ENCODE results near the gene APC. TPM values are rescaled to one million over a fixed set of nuclear protein-coding genes. Genes with fewer than 3 reads are reported as not detected.
A peak's percentile ranks its signal among the peaks of the same experiment; 100 is the strongest.

APC gene
- total RNA-seq, 1 experiment from 2014 or later = 40.0 TPM

DNA sequence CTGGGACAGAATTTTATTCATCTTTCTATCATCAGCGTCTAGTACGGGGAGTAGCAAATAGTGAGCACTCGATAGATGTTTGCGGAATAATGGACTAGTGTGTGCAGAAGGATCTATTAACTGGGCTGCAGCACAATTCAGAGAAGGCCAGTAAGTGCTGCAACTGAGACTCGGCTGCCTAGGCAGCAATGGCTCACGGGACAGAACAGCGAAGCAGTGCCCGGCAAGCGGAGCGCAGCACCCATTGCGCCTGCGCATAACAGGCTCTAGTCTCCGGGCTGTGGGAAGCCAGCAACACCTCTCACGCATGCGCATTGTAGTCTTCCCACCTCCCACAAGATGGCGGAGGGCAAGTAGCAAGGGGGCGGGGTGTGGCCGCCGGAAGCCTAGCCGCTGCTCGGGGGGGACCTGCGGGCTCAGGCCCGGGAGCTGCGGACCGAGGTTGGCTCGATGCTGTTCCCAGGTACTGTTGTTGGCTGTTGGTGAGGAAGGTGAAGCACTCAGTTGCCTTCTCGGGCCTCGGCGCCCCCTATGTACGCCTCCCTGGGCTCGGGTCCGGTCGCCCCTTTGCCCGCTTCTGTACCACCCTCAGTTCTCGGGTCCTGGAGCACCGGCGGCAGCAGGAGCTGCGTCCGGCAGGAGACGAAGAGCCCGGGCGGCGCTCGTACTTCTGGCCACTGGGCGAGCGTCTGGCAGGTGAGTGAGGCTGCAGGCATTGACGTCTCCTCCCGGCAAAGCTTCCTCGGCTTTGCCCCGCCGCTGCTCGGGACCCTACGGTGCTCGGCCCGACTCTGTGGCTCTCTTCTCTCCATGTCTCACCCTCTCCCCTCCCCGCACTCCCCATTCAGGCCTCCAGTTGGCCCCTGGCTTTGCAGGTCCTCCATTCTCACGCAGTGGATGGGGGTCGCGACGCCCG, 30.2 kb upstream of the APC start:
- Mint-ChIP-seq H3K9me3 (no peaks in the 10 kb centered on the region), H3K4me1 (peaks cover 38% of the 10 kb centered on the region), H3K36me3 (no peaks in the 10 kb centered on the region), H3K27ac (peak overlapping the region; percentile 90), H3K27me3 (ENCODE audit: low read depth) (no peaks in the 10 kb centered on the region), H3K4me3 (peak overlapping the region; percentile 92)
- ChIA-PET POLR2A (interaction anchor here (0.6 to 1.3 kb wide), 3 partner anchors 16 to 1799 kb away, joined by 4 to 8 read pairs (median 7); no protein-coding TSS in a partner anchor), CTCF (interaction anchor here (0.7 to 2.6 kb wide), 4 partner anchors 10 to 141 kb away, joined by 3 to 19 read pairs (median 4); no protein-coding TSS in a partner anchor)
- DNase-seq (ENCODE audit: low spot score) (peak; percentile 97), ATAC-seq (peak; percentile 87)
- no peak for TF ChIP-seq SOX15 (CRISPR knock-in tag; IDR thresholded peaks at IDR 0.05)
- TF ChIP-seq TEAD4 (CRISPR knock-in tag; IDR thresholded peaks at IDR 0.05) = 0 out of 2 replicates have a peak, but pooled peaks have one; percentile 24
- TF ChIP-seq ZNF138 (CRISPR knock-in tag; conservative IDR thresholded peaks at IDR 0.05) = no peak
- TF ChIP-seq GABPB1 (CRISPR knock-in tag; IDR thresholded peaks at IDR 0.05) = peak; percentile 65; the same call in 1 of the 2 replicates
- TF ChIP-seq, protein P1, sequence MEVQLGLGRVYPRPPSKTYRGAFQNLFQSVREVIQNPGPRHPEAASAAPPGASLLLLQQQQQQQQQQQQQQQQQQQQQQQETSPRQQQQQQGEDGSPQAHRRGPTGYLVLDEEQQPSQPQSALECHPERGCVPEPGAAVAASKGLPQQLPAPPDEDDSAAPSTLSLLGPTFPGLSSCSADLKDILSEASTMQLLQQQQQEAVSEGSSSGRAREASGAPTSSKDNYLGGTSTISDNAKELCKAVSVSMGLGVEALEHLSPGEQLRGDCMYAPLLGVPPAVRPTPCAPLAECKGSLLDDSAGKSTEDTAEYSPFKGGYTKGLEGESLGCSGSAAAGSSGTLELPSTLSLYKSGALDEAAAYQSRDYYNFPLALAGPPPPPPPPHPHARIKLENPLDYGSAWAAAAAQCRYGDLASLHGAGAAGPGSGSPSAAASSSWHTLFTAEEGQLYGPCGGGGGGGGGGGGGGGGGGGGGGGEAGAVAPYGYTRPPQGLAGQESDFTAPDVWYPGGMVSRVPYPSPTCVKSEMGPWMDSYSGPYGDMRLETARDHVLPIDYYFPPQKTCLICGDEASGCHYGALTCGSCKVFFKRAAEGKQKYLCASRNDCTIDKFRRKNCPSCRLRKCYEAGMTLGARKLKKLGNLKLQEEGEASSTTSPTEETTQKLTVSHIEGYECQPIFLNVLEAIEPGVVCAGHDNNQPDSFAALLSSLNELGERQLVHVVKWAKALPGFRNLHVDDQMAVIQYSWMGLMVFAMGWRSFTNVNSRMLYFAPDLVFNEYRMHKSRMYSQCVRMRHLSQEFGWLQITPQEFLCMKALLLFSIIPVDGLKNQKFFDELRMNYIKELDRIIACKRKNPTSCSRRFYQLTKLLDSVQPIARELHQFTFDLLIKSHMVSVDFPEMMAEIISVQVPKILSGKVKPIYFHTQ (CRISPR knock-in tag; IDR thresholded peaks at IDR 0.05) = no peak
- TF ChIP-seq, protein P2, sequence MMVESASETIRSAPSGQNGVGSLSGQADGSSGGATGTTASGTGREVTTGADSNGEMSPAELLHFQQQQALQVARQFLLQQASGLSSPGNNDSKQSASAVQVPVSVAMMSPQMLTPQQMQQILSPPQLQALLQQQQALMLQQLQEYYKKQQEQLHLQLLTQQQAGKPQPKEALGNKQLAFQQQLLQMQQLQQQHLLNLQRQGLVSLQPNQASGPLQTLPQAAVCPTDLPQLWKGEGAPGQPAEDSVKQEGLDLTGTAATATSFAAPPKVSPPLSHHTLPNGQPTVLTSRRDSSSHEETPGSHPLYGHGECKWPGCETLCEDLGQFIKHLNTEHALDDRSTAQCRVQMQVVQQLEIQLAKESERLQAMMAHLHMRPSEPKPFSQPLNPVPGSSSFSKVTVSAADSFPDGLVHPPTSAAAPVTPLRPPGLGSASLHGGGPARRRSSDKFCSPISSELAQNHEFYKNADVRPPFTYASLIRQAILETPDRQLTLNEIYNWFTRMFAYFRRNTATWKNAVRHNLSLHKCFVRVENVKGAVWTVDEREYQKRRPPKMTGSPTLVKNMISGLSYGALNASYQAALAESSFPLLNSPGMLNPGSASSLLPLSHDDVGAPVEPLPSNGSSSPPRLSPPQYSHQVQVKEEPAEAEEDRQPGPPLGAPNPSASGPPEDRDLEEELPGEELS (CRISPR knock-in tag; IDR thresholded peaks at IDR 0.05) = no peak; the same call in 1 of the 2 replicates
- peak; percentile 82; the same call in 1 of the 2 replicates for TF ChIP-seq KAT7 (CRISPR knock-in tag; IDR thresholded peaks at IDR 0.05; ENCODE audit: borderline replicate concordance)
- TF ChIP-seq TEAD1 (CRISPR knock-in tag; IDR thresholded peaks at IDR 0.05) = peak; percentile 67
- no peak for TF ChIP-seq ZNF396 (CRISPR knock-in tag; IDR thresholded peaks at IDR 0.05; ENCODE audit: borderline replicate concordance)
- TF ChIP-seq, protein P3, sequence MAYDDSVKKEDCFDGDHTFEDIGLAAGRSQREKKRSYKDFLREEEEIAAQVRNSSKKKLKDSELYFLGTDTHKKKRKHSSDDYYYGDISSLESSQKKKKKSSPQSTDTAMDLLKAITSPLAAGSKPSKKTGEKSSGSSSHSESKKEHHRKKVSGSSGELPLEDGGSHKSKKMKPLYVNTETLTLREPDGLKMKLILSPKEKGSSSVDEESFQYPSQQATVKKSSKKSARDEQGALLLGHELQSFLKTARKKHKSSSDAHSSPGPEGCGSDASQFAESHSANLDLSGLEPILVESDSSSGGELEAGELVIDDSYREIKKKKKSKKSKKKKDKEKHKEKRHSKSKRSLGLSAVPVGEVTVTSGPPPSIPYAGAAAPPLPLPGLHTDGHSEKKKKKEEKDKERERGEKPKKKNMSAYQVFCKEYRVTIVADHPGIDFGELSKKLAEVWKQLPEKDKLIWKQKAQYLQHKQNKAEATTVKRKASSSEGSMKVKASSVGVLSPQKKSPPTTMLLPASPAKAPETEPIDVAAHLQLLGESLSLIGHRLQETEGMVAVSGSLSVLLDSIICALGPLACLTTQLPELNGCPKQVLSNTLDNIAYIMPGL (CRISPR knock-in tag; IDR thresholded peaks at IDR 0.05) = peak; percentile 53
- TF ChIP-seq FOXJ3 (CRISPR knock-in tag; IDR thresholded peaks at IDR 0.05; ENCODE audit: borderline replicate concordance) = no peak
- TF ChIP-seq MYBL2 (CRISPR knock-in tag; IDR thresholded peaks at IDR 0.05) = no peak
- TF ChIP-seq RORB (CRISPR knock-in tag; IDR thresholded peaks at IDR 0.05) = no peak
- TF ChIP-seq, protein P4, sequence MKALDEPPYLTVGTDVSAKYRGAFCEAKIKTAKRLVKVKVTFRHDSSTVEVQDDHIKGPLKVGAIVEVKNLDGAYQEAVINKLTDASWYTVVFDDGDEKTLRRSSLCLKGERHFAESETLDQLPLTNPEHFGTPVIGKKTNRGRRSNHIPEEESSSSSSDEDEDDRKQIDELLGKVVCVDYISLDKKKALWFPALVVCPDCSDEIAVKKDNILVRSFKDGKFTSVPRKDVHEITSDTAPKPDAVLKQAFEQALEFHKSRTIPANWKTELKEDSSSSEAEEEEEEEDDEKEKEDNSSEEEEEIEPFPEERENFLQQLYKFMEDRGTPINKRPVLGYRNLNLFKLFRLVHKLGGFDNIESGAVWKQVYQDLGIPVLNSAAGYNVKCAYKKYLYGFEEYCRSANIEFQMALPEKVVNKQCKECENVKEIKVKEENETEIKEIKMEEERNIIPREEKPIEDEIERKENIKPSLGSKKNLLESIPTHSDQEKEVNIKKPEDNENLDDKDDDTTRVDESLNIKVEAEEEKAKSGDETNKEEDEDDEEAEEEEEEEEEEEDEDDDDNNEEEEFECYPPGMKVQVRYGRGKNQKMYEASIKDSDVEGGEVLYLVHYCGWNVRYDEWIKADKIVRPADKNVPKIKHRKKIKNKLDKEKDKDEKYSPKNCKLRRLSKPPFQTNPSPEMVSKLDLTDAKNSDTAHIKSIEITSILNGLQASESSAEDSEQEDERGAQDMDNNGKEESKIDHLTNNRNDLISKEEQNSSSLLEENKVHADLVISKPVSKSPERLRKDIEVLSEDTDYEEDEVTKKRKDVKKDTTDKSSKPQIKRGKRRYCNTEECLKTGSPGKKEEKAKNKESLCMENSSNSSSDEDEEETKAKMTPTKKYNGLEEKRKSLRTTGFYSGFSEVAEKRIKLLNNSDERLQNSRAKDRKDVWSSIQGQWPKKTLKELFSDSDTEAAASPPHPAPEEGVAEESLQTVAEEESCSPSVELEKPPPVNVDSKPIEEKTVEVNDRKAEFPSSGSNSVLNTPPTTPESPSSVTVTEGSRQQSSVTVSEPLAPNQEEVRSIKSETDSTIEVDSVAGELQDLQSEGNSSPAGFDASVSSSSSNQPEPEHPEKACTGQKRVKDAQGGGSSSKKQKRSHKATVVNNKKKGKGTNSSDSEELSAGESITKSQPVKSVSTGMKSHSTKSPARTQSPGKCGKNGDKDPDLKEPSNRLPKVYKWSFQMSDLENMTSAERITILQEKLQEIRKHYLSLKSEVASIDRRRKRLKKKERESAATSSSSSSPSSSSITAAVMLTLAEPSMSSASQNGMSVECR (CRISPR knock-in tag; IDR thresholded peaks at IDR 0.05; ENCODE audit: borderline replicate concordance) = peak; percentile 81; the same call in 1 of the 2 replicates
- TF ChIP-seq, protein P5, sequence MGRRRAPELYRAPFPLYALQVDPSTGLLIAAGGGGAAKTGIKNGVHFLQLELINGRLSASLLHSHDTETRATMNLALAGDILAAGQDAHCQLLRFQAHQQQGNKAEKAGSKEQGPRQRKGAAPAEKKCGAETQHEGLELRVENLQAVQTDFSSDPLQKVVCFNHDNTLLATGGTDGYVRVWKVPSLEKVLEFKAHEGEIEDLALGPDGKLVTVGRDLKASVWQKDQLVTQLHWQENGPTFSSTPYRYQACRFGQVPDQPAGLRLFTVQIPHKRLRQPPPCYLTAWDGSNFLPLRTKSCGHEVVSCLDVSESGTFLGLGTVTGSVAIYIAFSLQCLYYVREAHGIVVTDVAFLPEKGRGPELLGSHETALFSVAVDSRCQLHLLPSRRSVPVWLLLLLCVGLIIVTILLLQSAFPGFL (CRISPR knock-in tag; IDR thresholded peaks at IDR 0.05; ENCODE audit: borderline replicate concordance) = peak; percentile 89
- TF ChIP-seq, protein P6, sequence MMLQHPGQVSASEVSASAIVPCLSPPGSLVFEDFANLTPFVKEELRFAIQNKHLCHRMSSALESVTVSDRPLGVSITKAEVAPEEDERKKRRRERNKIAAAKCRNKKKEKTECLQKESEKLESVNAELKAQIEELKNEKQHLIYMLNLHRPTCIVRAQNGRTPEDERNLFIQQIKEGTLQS (CRISPR knock-in tag; conservative IDR thresholded peaks at IDR 0.05) = no peak
- TF ChIP-seq, protein P7, sequence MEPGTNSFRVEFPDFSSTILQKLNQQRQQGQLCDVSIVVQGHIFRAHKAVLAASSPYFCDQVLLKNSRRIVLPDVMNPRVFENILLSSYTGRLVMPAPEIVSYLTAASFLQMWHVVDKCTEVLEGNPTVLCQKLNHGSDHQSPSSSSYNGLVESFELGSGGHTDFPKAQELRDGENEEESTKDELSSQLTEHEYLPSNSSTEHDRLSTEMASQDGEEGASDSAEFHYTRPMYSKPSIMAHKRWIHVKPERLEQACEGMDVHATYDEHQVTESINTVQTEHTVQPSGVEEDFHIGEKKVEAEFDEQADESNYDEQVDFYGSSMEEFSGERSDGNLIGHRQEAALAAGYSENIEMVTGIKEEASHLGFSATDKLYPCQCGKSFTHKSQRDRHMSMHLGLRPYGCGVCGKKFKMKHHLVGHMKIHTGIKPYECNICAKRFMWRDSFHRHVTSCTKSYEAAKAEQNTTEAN (CRISPR knock-in tag; IDR thresholded peaks at IDR 0.05) = no peak
- TF ChIP-seq, protein P8, sequence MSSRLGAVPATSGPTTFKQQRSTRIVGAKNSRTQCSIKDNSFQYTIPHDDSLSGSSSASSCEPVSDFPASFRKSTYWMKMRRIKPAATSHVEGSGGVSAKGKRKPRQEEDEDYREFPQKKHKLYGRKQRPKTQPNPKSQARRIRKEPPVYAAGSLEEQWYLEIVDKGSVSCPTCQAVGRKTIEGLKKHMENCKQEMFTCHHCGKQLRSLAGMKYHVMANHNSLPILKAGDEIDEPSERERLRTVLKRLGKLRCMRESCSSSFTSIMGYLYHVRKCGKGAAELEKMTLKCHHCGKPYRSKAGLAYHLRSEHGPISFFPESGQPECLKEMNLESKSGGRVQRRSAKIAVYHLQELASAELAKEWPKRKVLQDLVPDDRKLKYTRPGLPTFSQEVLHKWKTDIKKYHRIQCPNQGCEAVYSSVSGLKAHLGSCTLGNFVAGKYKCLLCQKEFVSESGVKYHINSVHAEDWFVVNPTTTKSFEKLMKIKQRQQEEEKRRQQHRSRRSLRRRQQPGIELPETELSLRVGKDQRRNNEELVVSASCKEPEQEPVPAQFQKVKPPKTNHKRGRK (CRISPR knock-in tag; IDR thresholded peaks at IDR 0.05; ENCODE audit: borderline replicate concordance) = no peak
- TF ChIP-seq SMAD3 (CRISPR knock-in tag; IDR thresholded peaks at IDR 0.05; ENCODE audit: borderline replicate concordance) = no peak

Measured in WTC11 (cell line).